Stimulated activated CD4-positive, alpha-beta T cell treated with anti-CD3 and anti-CD28 coated beads, Interleukin-4, amount 100 ng/mL, for 4 hours (primary cell): ENCODE results near the gene GDPD4.
A peak's percentile ranks its signal among the peaks of the same experiment; 100 is the strongest.

ENCODE experiments used
- DNase-seq, 2 experiments: peaks; one replicate each; pipeline ENCODE4 v3.0.0-alpha.2; 2020

Gene GDPD4

GRCh38 chr11:77189588-77190210 is 111.8 kb downstream of the GDPD4 start:
- DNase-seq: no peak

GRCh38 chr11:77188633-77189491 is 112.6 kb downstream of the GDPD4 start:
- DNase-seq: no peak

- DNase-seq: peak; percentile 35 to 62
Measured at GRCh38 chr11:77187776-77188632, 113.5 kb downstream of the GDPD4 start.

GRCh38 chr11:77187111-77187750 is 114.3 kb downstream of the GDPD4 start:
- DNase-seq: no peak

GRCh38 chr11:77186302-77186701 is 115.2 kb downstream of the GDPD4 start:
- no peak for DNase-seq

- DNase-seq: no peak
Measured at GRCh38 chr11:77184136-77184860, 117.2 kb downstream of the GDPD4 start.

- no peak for DNase-seq
Measured at GRCh38 chr11:77183431-77183984, 118.0 kb downstream of the GDPD4 start.

GRCh38 chr11:77182542-77183430 is 118.7 kb downstream of the GDPD4 start:
- DNase-seq: no peak

- no peak for DNase-seq
Measured at GRCh38 chr11:77181799-77182541, 119.5 kb downstream of the GDPD4 start.

GRCh38 chr11:77181226-77181625 is 120.3 kb downstream of the GDPD4 start:
- no peak for DNase-seq

- no peak for DNase-seq
Measured at GRCh38 chr11:77180346-77180745, 121.1 kb downstream of the GDPD4 start.

GRCh38 chr11:77179681-77180080 is 121.8 kb downstream of the GDPD4 start:
- DNase-seq: no peak

GRCh38 chr11:77179048-77179447 is 122.4 kb downstream of the GDPD4 start:
- DNase-seq: no peak

- DNase-seq: no peak
Measured at GRCh38 chr11:77178150-77178549, 123.3 kb downstream of the GDPD4 start.

GRCh38 chr11:77176996-77177395 is 124.5 kb downstream of the GDPD4 start:
- no peak for DNase-seq

- DNase-seq: no peak
Measured at GRCh38 chr11:77175869-77176539, 125.5 kb downstream of the GDPD4 start.

GRCh38 chr11:77175021-77175842 is 126.3 kb downstream of the GDPD4 start:
- DNase-seq: no peak

GRCh38 chr11:77174559-77174958 is 126.9 kb downstream of the GDPD4 start:
- DNase-seq: no peak

GRCh38 chr11:77173494-77173893 is 128.0 kb downstream of the GDPD4 start:
- DNase-seq: no peak
